BE2C (cell line): ENCODE data around the gene SCUBE2.

Experiments
- DNase-seq: peaks from one replicate; pipeline ENCODE4 v3.0.0-alpha.2; 2020
- H3K27me3 ChIP-seq: fragments of 250-450 bp; sonication (Bioruptor Pico); 2 replicates; pipeline ENCODE4 v1.5.1; 2020; ENCODE audit warnings: mild to moderate bottlenecking
- H3K36me3 ChIP-seq: fragments of 250-450 bp; sonication (Bioruptor Pico); 2 replicates; pipeline ENCODE4 v1.5.1; 2020; ENCODE audit warnings: mild to moderate bottlenecking
- H3K4me1 ChIP-seq: fragments of 250-450 bp; sonication (Bioruptor Pico); 2 replicates; pipeline ENCODE4 v1.5.1; 2020
- H3K4me3 ChIP-seq: 2 replicates; pipeline ENCODE4 v1.5.1; 2011; ENCODE audit warnings: low read depth, low read length
- H3K9me3 ChIP-seq: fragments of 250-450 bp; sonication (Bioruptor Pico); 2 replicates; pipeline ENCODE4 v1.5.1; 2020
- CTCF ChIP-seq: IDR thresholded peaks from 2 replicates; pipeline ENCODE4 v1.5.1; 2012; ENCODE audit warnings: mild to moderate bottlenecking, low read depth, low read length

The SCUBE2 gene

DNA sequence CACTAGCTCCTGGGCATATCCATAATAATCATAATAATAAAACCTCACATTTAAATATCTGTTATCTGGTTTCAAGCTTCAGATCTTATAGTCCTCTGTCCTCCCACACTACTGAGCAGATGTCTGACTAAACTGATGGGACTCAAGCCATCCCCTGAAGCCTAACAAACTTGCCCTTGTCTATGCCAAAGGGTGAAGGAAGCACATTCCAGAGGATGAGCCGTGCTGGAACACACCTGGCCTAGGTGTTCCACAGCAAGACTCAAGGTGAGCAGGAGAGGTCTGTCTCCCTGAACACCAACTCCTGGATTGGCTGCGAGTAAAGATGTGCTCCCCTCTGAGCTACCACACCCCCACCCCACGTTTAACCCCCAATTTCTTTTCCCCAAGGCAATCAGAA, 14.7 kb downstream of the SCUBE2 start:
- Histone ChIP-seq H3K4me3 (no peak overlapping the region), H3K27me3 (no peaks in the 10 kb centered on the region), H3K9me3 (no peaks in the 10 kb centered on the region), H3K36me3 (no peaks in the 10 kb centered on the region), H3K4me1 (no peaks in the 10 kb centered on the region)
- TF ChIP-seq CTCF: no peak
- no peak for DNase-seq

DNA sequence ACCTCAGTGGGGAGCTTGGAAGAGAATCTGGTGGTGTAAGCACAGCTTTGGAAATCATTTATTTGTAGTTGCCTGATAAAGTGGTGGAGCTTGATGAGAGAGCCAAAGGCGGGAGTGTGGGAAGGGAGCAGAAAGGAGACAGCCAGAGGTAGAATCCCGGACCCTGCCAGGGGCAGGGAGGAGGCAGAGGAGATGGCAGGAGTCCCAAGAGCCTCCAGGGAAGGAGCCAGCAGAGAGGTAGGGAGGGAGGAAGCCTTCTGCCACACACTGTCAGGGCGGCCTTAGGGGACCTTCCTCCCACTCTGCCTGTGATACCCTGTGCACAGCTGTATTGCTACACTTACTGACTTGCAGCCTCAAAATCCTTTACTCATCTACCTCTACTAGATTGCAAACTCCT, 15.4 kb downstream of the SCUBE2 start:
- no peak for TF ChIP-seq CTCF
- Histone ChIP-seq H3K9me3 (no peaks in the 10 kb centered on the region), H3K27me3 (no peaks in the 10 kb centered on the region), H3K4me1 (no peaks in the 10 kb centered on the region), H3K36me3 (no peaks in the 10 kb centered on the region), H3K4me3 (no peak overlapping the region)
- DNase-seq: no peak

DNA sequence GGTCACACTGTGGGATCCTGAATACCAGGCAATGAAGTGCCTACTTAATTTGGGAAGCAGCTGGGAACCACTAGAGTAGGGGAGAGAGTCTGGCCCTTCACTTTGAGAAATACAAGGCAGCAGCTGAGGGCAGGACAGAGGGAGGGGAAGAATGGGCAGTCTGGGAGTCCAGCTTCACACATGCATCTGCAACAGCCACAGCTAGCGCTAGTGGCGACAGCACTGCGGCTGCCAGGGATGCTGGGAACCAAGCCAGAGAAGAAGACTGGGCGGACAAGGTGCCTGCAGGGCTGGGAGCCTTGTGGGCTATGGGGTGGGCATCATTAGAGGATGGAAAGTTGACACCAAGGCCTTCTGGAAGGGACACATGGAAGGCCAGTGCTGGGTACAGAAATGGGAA, 15.8 kb downstream of the SCUBE2 start:
- H3K36me3 ChIP-seq: no peaks in the 10 kb centered on the region
- H3K4me3 ChIP-seq: no peak overlapping the region
- no peaks in the 10 kb centered on the region for H3K27me3 ChIP-seq
- peak; percentile 36 for DNase-seq
- no peak for TF ChIP-seq CTCF
- H3K9me3 ChIP-seq: no peaks in the 10 kb centered on the region
- H3K4me1 ChIP-seq: no peaks in the 10 kb centered on the region

- Histone ChIP-seq H3K27me3 (no peaks in the 10 kb centered on the region), H3K4me1 (no peaks in the 10 kb centered on the region), H3K4me3 (no peak overlapping the region), H3K36me3 (no peaks in the 10 kb centered on the region), H3K9me3 (no peaks in the 10 kb centered on the region)
- no peak for DNase-seq
- TF ChIP-seq CTCF: no peak
Observed at GRCh38 chr11:9074338-9075029, 16.9 kb downstream of the SCUBE2 start.

GRCh38 chr11:9073466-9074225, 17.8 kb downstream of the SCUBE2 start:
- Histone ChIP-seq H3K4me3 (no peak overlapping the region), H3K9me3 (no peaks in the 10 kb centered on the region), H3K4me1 (no peaks in the 10 kb centered on the region), H3K36me3 (no peaks in the 10 kb centered on the region), H3K27me3 (no peaks in the 10 kb centered on the region)
- no peak for TF ChIP-seq CTCF
- DNase-seq: no peak

- Histone ChIP-seq H3K36me3 (no peaks in the 10 kb centered on the region), H3K4me1 (no peaks in the 10 kb centered on the region), H3K27me3 (no peaks in the 10 kb centered on the region), H3K4me3 (no peak overlapping the region), H3K9me3 (no peaks in the 10 kb centered on the region)
- TF ChIP-seq CTCF: no peak
- no peak for DNase-seq
Observed at GRCh38 chr11:9072626-9073176, 18.7 kb downstream of the SCUBE2 start.
